ENCODE results near the gene PNKP. TPM values are rescaled to one million over a fixed set of nuclear protein-coding genes. Genes with fewer than 3 reads are reported as not detected.

Gene PNKP
- total and polyA plus RNA-seq, 2 experiments from 2014 or later = 74.5 to 98.4 TPM

GRCh38 chr19:49871349-49871985, 4.1 kb upstream of the PNKP start:
- TF ChIP-seq CTCF (IDR thresholded peaks at IDR 0.05; ENCODE audit: low read depth, low read length) = no peak
- DNase-seq (ENCODE audit: low read depth in 1 of 2, low spot score in 1 of 2) = no peak
- peaks cover 2% of the 10 kb centered on the region for H3K4me1 ChIP-seq (ENCODE audit: low read depth)
- no peaks in the 10 kb centered on the region for H3K36me3 ChIP-seq
- no peaks in the 10 kb centered on the region for H3K9me3 ChIP-seq (ENCODE audit: low read depth)
- H3K27ac ChIP-seq = no peak overlapping the region
- H3K27me3 ChIP-seq = no peaks in the 10 kb centered on the region
- H3K4me3 ChIP-seq = no peak overlapping the region

- DNase-seq (ENCODE audit: low read depth in 1 of 2, low spot score in 1 of 2) = no peak
- Histone ChIP-seq H3K4me3 (peak overlapping the region; percentile 34), H3K36me3 (no peaks in the 10 kb centered on the region), H3K9me3 (ENCODE audit: low read depth) (no peaks in the 10 kb centered on the region), H3K27me3 (no peaks in the 10 kb centered on the region), H3K27ac (peak overlapping the region; percentile 82), H3K4me1 (ENCODE audit: low read depth) (peaks cover 11% of the 10 kb centered on the region)
- TF ChIP-seq CTCF (IDR thresholded peaks at IDR 0.05; ENCODE audit: low read depth, low read length) = no peak
These were observed 3.0 kb upstream of the PNKP start for GRCh38 chr19:49870309-49870901.

GRCh38 chr19:49869484-49870308, 2.3 kb upstream of the PNKP start:
- H3K4me1 ChIP-seq (ENCODE audit: low read depth) = peaks cover 11% of the 10 kb centered on the region
- no peaks in the 10 kb centered on the region for H3K9me3 ChIP-seq (ENCODE audit: low read depth)
- peak overlapping the region; percentile 82 for H3K27ac ChIP-seq
- peak; percentile 99 to 100 for DNase-seq (ENCODE audit: low read depth in 1 of 2, low spot score in 1 of 2)
- H3K27me3 ChIP-seq = no peaks in the 10 kb centered on the region
- no peaks in the 10 kb centered on the region for H3K36me3 ChIP-seq
- peak overlapping the region; percentile 34 for H3K4me3 ChIP-seq
- TF ChIP-seq CTCF (IDR thresholded peaks at IDR 0.05; ENCODE audit: low read depth, low read length) = peak; percentile 4

GRCh38 chr19:49869009-49869483, 1.7 kb upstream of the PNKP start:
- peaks cover 11% of the 10 kb centered on the region for H3K4me1 ChIP-seq (ENCODE audit: low read depth)
- H3K27me3 ChIP-seq = no peaks in the 10 kb centered on the region
- peak overlapping the region; percentile 23 for H3K4me3 ChIP-seq
- peak overlapping the region; percentile 14 for H3K27ac ChIP-seq
- no peak for DNase-seq (ENCODE audit: low read depth in 1 of 2, low spot score in 1 of 2)
- peaks cover under 1% of the 10 kb centered on the region for H3K36me3 ChIP-seq
- H3K9me3 ChIP-seq (ENCODE audit: low read depth) = no peaks in the 10 kb centered on the region
- TF ChIP-seq CTCF (IDR thresholded peaks at IDR 0.05; ENCODE audit: low read depth, low read length) = no peak

GRCh38 chr19:49864890-49865289, 2.5 kb downstream of the PNKP start:
- Histone ChIP-seq H3K27me3 (no peaks in the 10 kb centered on the region), H3K4me1 (ENCODE audit: low read depth) (peaks cover 23% of the 10 kb centered on the region), H3K27ac (no peak overlapping the region), H3K4me3 (no peak overlapping the region), H3K36me3 (peaks cover 10% of the 10 kb centered on the region), H3K9me3 (ENCODE audit: low read depth) (no peaks in the 10 kb centered on the region)
- DNase-seq (ENCODE audit: low read depth in 1 of 2, low spot score in 1 of 2) = no peak
- TF ChIP-seq CTCF (IDR thresholded peaks at IDR 0.05; ENCODE audit: low read depth, low read length) = no peak
